Right atrium auricular region (tissue), 2 donors: ENCODE data around the gene BRWD1. TPM values are rescaled to one million over a fixed set of nuclear protein-coding genes. Genes with fewer than 3 reads are reported as not detected.

Experiments used
- DNase-seq: peaks from one replicate; pipeline ENCODE4 v3.0.0-alpha.2; 2019; ENCODE audit warnings: low spot score
- H3K27ac ChIP-seq, 2 donors: fragments of 200-600 bp; sonication (generic); 1 replicate in 1 of 2; 2 replicates in 1 of 2; pipeline ENCODE4 v1.5.1; 2016 to 2019
- H3K27me3 ChIP-seq, 2 donors: fragments of 200-600 bp; sonication (generic); one replicate each; pipeline versions ENCODE4 v1.5.1 to v1.6.0; 2017 to 2019
- H3K36me3 ChIP-seq: fragments of 200-600 bp; sonication (generic); one replicate; pipeline ENCODE4 v1.5.1; 2016
- H3K4me1 ChIP-seq, 2 donors: fragments of 200-600 bp; sonication (generic); one replicate each; pipeline versions ENCODE4 v1.5.1 to v1.6.0; 2017 to 2019
- H3K4me3 ChIP-seq, 2 donors: fragments of 200-600 bp; sonication (generic); 1 replicate in 1 of 2; 2 replicates in 1 of 2; pipeline ENCODE4 v1.5.1; 2017 to 2019; ENCODE audit warnings: mild to moderate bottlenecking in 1 of 2, moderate library complexity in 1 of 2
- H3K9me3 ChIP-seq, 2 donors: fragments of 200-600 bp; sonication (generic); one replicate each; pipeline ENCODE4 v1.5.1; 2019
- CTCF ChIP-seq, 2 donors: fragments of 200-600 bp; sonication (generic); IDR thresholded peaks; one replicate each; pipeline ENCODE4 v1.5.1; 2019; ENCODE audit warnings: antibody characterized with exemption in 2 of 2
- total RNA-seq, 2 donors: library from RNA; depleted of rRNA; stranded (reverse); fragments of >200 nt; gene quantifications; one replicate each; pipeline ENCODE4 v1.1.0, GENCODE V29; 2016

The BRWD1 gene
- total RNA-seq, 2 donors from 2014 or later = 40.6 TPM

- no peaks in the 10 kb centered on the region for H3K27me3 ChIP-seq
These were observed 23.1 kb upstream of the BRWD1 start for GRCh38 chr21:39336457-39337008.

GRCh38 chr21:39334611-39335010, 21.2 kb upstream of the BRWD1 start:
- Histone ChIP-seq H3K4me1 (no peaks in the 10 kb centered on the region), H3K4me3 (no peak overlapping the region), H3K9me3 (no peaks in the 10 kb centered on the region), H3K27me3 (no peaks in the 10 kb centered on the region), H3K27ac (no peak overlapping the region), H3K36me3 (no peaks in the 10 kb centered on the region)
- DNase-seq = no peak
- TF ChIP-seq CTCF (IDR thresholded peaks at IDR 0.05) = no peak

More at GRCh38 chr21:39336457-39337008, 23.1 kb upstream of the BRWD1 start:
- Histone ChIP-seq H3K27ac (no peak overlapping the region), H3K36me3 (peaks cover 8% of the 10 kb centered on the region), H3K4me3 (no peak overlapping the region), H3K4me1 (no peaks in the 10 kb centered on the region), H3K9me3 (no peaks in the 10 kb centered on the region)
- DNase-seq = no peak
- no peak for TF ChIP-seq CTCF (IDR thresholded peaks at IDR 0.05)

GRCh38 chr21:39332175-39332574, 18.7 kb upstream of the BRWD1 start:
- H3K36me3 ChIP-seq = no peaks in the 10 kb centered on the region
- H3K4me3 ChIP-seq = no peak overlapping the region
- H3K9me3 ChIP-seq = no peaks in the 10 kb centered on the region
- no peak for TF ChIP-seq CTCF (IDR thresholded peaks at IDR 0.05)
- H3K27ac ChIP-seq = no peak overlapping the region
- H3K27me3 ChIP-seq = no peaks in the 10 kb centered on the region
- DNase-seq = no peak
- no peaks in the 10 kb centered on the region for H3K4me1 ChIP-seq

- no peaks in the 10 kb centered on the region for H3K4me1 ChIP-seq
- no peak overlapping the region for H3K4me3 ChIP-seq
- TF ChIP-seq CTCF (IDR thresholded peaks at IDR 0.05) = no peak
These were observed 16.6 kb upstream of the BRWD1 start for GRCh38 chr21:39330001-39330400.

GRCh38 chr21:39327727-39328126, 14.3 kb upstream of the BRWD1 start:
- Histone ChIP-seq H3K9me3 (no peaks in the 10 kb centered on the region), H3K36me3 (no peaks in the 10 kb centered on the region), H3K27me3 (no peaks in the 10 kb centered on the region), H3K27ac (no peak overlapping the region), H3K4me3 (no peak overlapping the region), H3K4me1 (no peaks in the 10 kb centered on the region)
- no peak for TF ChIP-seq CTCF (IDR thresholded peaks at IDR 0.05)
- DNase-seq = no peak

More at GRCh38 chr21:39330001-39330400, 16.6 kb upstream of the BRWD1 start:
- no peaks in the 10 kb centered on the region for H3K27me3 ChIP-seq
- no peaks in the 10 kb centered on the region for H3K36me3 ChIP-seq
- no peaks in the 10 kb centered on the region for H3K9me3 ChIP-seq
- DNase-seq = no peak
- no peak overlapping the region for H3K27ac ChIP-seq
